Kasumi-1 (cell line): ENCODE results near the gene DNAAF5.
A peak's percentile ranks its signal among the peaks of the same experiment; 100 is the strongest.

Source experiments
- DNase-seq, 2 experiments: peaks; one replicate each; lab custom pipeline; 2025; lab: John Stamatoyannopoulos, UW

Gene DNAAF5

GRCh38 chr7:815284-816216, 89.1 kb downstream of the DNAAF5 start:
- no peak for DNase-seq

GRCh38 chr7:816300-816750, 89.8 kb downstream of the DNAAF5 start:
- DNase-seq, result peak; percentile 60 to 70

- DNase-seq, result peak in 1 of 2 experiments; percentile 1
Measured at GRCh38 chr7:816751-817671, 90.5 kb downstream of the DNAAF5 start.

- peak in 1 of 2 experiments; percentile 27 for DNase-seq
Measured at GRCh38 chr7:818031-818699, 91.7 kb downstream of the DNAAF5 start.

- DNase-seq, result no peak
Measured at GRCh38 chr7:820341-820740, 93.8 kb downstream of the DNAAF5 start.

GRCh38 chr7:821688-822087, 95.2 kb downstream of the DNAAF5 start:
- no peak for DNase-seq

- DNase-seq, result no peak
Measured at GRCh38 chr7:822692-823276, 96.3 kb downstream of the DNAAF5 start.

- no peak for DNase-seq
Measured at GRCh38 chr7:823649-824048, 97.2 kb downstream of the DNAAF5 start.

- DNase-seq, result no peak
Measured at GRCh38 chr7:824081-824480, 97.6 kb downstream of the DNAAF5 start.

GRCh38 chr7:824664-825063, 98.2 kb downstream of the DNAAF5 start:
- no peak for DNase-seq

- DNase-seq, result no peak
Measured at GRCh38 chr7:825386-825785, 98.9 kb downstream of the DNAAF5 start.

GRCh38 chr7:826230-826917, 99.9 kb downstream of the DNAAF5 start:
- no peak for DNase-seq

- no peak for DNase-seq
Measured at GRCh38 chr7:828793-829561, 102.5 kb downstream of the DNAAF5 start.

GRCh38 chr7:830069-830468, 103.6 kb downstream of the DNAAF5 start:
- DNase-seq, result no peak

- peak in 1 of 2 experiments; percentile 0 for DNase-seq
Measured at GRCh38 chr7:831596-832166, 105.2 kb downstream of the DNAAF5 start.

- DNase-seq, result no peak
Measured at GRCh38 chr7:832167-832967, 105.9 kb downstream of the DNAAF5 start, which contains the start of gene SUN1. Gene SUN1 (plus strand): TSS chr7:832476. CDS start chr7:832525, 49 bp downstream.

- DNase-seq, result no peak
Measured at GRCh38 chr7:832968-833424, 106.5 kb downstream of the DNAAF5 start.

- DNase-seq, result no peak
Measured at GRCh38 chr7:833601-834258, 107.2 kb downstream of the DNAAF5 start.
